NCI-H1694 (cell line): ENCODE data around the gene GABRB2.

ENCODE experiments used
- DNase-seq: peaks from one replicate; lab custom pipeline; 2025; lab: John Stamatoyannopoulos, UW

The GABRB2 gene

DNA sequence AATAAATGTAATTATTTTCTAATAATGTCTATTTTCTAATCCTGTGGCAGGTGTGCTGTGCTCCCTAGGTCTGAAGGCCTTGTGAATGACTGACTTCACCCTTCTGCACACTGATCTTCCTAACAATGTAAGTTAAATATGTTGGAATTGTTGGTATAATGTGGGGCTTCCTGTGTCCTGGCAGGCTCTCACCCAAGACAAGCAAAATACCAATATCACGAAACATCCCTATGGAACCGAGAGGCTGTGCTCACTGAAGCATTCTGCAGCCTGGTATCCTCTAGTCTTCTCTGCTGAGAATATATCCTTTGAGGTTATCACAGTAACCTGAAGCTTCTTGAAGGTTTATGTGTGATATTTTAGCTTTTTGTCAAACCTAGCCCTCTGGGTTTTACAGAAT is 159.4 kb downstream of the GABRB2 start:
- DNase-seq: no peak

DNA sequence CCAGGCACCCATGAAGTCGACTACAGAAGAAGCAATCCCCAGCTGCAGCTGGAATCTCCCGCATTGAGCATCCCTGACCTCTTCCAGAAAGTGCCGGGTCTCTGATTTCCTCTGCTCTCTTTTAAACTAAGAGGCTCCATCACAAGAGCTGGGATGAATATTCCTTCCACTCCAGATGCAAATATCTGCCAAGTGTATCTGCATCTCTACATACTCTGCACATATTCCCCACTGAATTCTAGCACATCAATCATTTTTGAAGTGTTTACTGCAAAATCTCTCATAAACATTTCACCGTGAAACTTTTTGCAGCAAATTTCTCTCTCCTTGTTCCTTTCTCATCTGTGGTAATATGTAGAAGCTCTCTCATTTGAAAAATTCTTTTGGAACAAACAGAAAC is 161.5 kb downstream of the GABRB2 start:
- no peak for DNase-seq

DNA sequence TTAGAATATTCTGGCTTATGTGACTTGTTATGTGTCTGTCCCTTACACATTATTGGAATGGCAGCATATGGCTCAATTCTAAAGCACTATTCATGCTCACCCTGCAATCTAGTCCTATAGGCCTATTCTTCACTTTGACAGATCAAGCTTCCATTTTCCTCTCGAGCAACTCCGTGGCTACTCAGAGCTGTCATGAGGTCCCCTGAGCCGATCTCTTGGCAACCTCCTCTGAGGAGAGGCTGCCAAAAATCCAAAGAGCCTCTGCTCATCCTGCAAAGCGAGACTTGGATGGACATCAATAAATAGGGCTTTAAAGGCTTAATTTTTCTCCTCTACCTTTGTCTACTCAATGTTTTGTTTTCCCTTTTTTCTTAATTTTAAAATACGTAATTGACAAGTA is 163.8 kb downstream of the GABRB2 start:
- DNase-seq: no peak

DNA sequence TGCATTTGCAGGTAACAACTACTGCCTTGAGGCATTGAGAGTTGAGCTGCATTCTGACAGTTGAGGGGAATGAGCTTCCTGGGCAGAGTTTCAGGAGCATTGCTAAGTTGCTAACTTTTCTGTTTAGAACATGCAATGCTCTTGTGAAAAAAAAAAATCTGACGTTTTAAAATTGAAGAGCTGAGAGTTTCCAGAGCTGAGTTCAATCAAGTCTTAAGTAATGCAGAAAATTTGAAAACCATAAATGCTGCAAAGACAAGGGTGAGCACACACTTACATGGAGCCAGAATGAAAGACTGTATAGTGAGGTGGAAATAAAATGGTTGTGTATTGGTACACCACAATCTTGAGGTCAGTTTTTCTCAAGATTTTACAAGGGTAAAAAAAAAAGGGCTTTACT is 166.0 kb downstream of the GABRB2 start:
- no peak for DNase-seq

GRCh38 chr5:161378701-161379100 is 167.8 kb downstream of the GABRB2 start:
- DNase-seq: no peak

GRCh38 chr5:161376034-161376433 is 170.5 kb downstream of the GABRB2 start:
- no peak for DNase-seq

DNA sequence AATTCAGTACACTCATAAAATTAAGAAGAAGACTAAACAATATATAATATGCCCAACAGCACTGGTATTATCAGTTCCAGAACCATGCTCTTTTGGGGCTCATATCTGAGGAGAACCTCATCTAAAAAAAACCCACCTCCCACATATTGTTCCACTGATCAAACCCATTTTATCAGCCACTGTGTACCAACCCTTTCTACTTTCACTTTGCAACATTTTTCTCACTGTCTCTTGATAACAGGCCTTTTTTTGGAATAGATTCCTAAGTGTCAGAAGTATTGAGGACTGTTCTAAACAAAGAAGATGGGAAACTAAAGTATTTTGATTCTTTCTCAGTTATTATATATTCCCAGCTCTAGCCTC is 173.2 kb downstream of the GABRB2 start:
- no peak for DNase-seq

DNA sequence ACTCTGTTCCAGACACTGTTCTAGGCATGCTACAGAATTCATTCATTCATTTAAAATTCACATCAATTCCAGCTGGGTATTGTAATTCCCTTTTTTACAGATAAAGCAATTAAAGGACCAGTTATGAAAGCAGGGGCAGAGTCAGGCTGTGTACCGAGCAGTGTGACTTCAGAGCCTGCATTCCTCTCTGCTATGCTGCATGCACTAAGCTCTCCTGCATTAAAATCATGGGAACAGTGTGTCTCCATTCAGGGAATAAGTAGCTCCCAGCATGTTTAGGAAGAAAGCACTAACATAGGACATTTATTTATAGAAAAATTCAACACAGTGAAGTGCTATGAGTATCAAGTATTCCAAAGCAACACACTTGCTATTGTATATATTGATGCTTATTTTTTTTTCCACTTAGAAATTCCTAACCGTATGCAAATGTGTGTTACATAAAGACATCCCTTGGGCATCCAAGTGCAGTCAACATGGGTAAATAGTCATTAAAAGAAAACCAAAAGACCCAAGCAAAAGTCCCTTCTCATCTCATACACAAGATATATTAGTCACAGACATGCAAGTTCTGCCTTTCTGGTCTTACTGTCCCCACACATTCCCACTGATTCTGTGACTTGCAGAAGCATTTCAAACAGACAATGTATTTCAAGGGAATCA is 173.7 kb downstream of the GABRB2 start:
- DNase-seq: no peak

DNA sequence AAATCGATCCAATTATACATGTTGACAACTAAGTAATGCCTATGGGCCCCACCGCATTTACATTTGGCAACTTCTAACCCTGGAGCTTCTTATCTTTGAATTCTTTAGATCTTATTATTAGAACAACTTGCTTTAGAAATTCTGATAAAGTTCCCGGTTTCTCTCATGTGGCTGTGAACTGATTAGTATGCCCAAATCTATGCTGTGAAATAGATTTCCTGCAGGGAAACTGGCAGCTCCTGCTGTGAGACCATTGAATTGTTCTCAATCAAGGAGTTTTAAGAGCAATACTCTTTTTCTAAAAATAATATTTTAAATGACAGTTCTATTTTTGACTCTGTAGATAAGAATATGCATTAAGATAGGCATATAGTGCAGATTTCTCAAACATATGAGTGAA is 177.5 kb downstream of the GABRB2 start:
- DNase-seq: no peak

- DNase-seq: no peak
Measured at GRCh38 chr5:161358446-161358845, 188.1 kb downstream of the GABRB2 start.

DNA sequence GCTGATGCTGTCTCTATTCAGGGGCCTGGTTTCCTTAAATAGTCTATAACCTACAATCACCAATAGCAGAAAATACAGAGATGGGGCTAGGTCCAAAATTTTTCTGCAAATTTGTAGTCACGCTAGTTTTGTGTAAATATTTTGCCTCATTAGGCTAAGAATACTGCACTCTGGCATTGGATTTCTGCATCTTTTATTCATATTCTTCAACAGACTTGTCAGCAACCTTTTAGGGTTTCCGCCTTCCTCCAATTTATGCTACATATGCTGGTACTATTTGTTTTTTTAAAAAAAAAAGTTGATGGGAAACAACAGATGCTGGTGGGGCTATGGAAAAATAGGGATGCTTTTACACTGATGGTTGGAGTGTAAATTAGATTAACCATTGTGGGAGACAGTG is 202.3 kb downstream of the GABRB2 start:
- DNase-seq: no peak

DNA sequence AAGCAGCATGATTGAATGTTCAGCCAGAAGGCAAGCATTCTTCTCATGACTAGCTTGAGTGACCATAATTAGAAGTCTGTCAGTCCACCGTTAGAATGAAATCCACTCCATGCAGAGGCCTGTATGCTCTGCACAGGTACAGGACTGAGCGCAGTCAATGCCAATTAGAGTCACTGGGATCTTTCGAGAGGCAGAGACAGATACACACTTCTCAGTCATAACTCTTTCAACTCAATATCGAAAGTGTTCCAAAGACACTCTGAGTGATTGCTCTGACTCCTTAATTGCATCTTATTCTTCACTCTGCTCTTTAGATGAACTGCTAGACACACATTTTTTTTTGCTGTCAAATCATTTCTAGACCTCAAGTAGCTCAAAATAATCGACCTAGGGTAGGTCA is 203.6 kb downstream of the GABRB2 start:
- no peak for DNase-seq

DNA sequence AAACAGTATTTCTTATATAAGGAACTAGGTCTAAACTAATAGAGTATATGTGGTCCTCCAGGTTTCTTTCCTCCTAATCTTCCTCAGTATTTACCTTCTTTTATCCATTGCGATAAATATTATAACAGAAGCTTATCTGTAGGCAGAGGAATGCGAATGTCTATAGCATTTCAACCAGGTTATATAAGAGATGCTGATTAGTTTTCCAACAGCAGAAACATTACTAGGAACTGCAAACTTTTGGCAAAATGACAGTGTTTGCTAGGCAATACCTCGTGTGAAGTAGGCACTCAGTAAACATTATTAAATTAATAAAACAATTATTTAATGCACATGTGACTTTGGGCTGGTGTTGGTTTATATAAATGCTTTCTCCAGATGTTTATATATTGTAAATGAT is 206.5 kb downstream of the GABRB2 start:
- DNase-seq: no peak

DNA sequence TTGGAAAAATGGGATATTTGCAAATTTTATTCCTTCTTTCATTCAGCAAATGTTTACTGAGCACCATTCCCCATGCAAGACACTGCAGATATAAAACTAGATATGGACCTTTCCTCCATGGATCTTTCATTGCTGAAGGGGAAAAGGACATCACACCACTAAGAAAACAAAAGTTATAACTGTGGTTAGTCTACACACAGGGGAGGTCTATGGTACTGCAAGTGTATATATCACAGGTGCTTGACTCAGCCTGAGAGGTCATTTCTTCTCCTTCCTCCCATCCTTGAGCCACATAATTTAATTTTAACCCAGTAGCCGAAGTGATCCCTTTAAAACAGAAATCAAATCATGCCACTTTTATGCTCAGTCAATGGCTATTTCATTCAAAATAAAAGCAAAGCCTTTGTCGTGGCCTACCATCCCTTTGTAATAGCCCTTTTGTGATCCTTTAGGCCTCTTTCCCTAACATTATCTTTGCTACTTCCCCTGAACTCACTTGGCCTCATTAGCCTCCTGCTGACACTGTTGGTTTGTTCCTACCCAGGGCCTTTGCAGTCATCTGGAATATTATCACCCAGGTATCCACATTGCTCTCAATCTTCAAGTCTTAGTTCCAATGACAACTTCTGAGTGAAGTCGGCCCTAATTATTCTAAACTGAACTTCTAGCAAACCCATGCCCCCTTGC is 213.2 kb downstream of the GABRB2 start:
- DNase-seq: no peak

GRCh38 chr5:161332343-161332742 is 214.2 kb downstream of the GABRB2 start:
- DNase-seq: no peak

- no peak for DNase-seq
Measured at GRCh38 chr5:161314033-161314432, 232.5 kb downstream of the GABRB2 start.

DNA sequence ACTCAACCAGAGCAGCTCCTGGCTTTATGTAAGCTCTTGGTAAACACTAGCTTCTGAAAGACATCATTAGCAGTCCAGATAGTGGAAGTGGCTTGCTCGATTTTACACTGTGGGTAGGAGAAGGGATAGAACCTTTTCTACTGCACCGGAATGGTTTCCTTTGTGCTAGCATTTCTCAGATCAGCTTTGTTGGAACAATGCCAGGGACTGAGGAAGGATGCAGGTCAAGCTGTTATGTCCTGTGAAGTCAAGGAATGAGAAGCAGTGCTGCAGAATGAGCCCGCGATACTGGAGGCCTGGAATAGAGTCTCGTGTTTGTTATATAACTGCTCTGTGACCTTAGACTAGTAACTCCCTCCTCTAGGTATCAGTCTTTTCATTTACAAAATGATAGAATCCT is 233.6 kb downstream of the GABRB2 start:
- no peak for DNase-seq

- DNase-seq: no peak
Measured at GRCh38 chr5:161311965-161312364, 234.6 kb downstream of the GABRB2 start.

DNA sequence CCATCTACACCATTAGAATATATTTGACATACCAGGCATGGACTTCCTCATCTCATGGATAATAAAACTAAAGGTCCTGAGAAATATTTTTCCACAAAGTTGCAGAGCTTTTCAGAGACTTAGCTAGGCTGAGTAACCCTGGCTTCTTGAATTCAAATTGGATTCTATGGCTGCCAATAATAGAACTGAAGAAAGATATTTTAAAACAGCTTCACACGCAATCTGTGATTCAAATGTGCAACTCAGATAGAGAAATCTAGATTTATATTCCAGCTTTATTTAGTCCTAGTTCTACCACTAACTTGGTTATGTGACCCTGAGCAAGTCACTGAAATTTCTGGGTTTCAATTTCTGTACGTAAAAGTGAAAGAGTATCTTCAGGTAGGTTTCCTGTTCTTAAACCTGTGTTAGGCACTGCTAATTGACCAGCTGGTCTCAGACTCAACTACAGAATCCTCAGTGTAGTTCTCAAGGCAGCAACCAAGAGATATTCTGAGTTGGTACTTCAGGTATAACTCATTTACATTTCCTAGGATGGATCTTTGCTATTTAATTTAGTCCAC is 235.3 kb downstream of the GABRB2 start:
- no peak for DNase-seq

GRCh38 chr5:161306351-161306995 is 240.1 kb downstream of the GABRB2 start:
- no peak for DNase-seq

- DNase-seq: no peak
Measured at GRCh38 chr5:161305601-161306000, 240.9 kb downstream of the GABRB2 start.

- no peak for DNase-seq
Measured at GRCh38 chr5:161302559-161302958, 244.0 kb downstream of the GABRB2 start.

GRCh38 chr5:161301586-161301985 is 244.9 kb downstream of the GABRB2 start:
- no peak for DNase-seq
